DMS79 treated with DMSO at 0.1 percent for 48 hours (cell line): Measurements from ENCODE around the gene TMEM176A.
"Not testable (repeated sequence)": the region's sequence is repeated elsewhere in the genome, so short reads cannot be mapped to it uniquely, and the experiment has no call there.

Experiments used
- DNase-seq: peaks from one replicate; lab custom pipeline; 2025; lab: John Stamatoyannopoulos, UW

TMEM176A gene

DNA sequence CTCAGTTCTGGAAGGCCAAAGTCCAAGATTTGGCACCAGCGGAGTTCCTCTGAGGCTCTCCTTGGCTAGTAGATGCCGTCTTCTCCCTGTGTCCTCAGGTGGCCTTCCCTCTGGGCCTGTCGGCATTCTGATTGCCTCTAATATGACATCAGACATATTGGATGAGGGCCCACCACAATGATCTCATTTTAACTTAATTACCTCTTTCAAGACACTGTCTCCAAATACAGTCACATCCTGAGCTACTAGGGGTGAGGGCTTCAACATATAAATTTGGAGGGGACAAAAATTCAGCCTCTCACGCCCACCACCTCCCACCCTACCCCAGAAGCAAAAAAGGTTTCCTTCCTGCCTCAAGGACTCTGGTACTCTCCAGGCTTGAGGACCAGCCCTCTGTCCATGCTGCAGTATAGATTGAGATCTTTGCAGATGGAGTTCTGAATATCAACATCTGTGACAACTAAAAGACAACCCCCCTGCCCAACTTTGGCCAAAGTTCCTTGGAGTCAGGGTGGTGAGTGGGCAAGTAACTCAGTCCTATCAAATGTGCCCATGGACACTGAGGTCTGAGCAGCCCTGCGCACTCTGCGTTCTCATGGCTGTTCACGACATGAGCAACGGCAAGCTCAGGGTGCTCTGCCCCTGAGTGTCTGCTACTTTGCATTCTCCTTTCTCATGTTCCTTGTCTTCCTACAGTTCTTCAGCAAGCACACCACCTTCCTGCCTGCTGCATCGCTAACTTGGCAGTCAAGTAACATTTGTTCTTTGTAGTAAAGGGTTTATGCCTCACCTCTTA lies 11.9 kb upstream of the TMEM176A start:
- no peak for DNase-seq

DNA sequence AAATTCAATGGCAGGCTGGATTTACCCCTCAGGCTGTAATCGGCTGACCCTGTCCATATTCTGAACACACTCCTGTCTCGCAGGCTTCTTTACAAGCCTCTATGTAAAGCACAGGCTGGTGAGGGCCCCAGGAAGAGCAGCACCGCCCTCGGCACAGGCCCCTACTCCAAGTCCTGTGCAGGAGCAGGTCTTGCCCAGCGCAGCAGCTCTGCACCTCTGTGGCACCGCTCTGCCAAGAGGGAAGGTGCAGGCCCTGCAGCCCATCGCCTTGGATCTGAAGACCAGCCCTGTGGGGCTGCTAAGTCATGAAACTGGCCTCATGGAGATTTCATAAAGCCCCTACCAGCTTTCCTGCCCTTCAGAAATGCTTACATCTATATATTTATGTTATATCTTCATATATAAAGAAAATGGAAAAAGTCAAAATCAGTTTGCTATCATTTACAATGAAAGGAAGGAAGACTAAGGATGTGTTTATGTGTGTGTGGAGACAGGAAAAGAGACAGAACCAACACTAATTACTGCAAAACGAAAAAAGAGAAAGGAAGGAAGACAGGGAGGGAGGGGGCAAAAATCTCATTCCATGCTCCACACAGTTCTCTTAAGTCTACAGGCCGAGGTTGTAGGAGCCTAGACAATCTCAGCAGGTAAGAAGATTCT lies 10.0 kb upstream of the TMEM176A start:
- DNase-seq = no peak

DNA sequence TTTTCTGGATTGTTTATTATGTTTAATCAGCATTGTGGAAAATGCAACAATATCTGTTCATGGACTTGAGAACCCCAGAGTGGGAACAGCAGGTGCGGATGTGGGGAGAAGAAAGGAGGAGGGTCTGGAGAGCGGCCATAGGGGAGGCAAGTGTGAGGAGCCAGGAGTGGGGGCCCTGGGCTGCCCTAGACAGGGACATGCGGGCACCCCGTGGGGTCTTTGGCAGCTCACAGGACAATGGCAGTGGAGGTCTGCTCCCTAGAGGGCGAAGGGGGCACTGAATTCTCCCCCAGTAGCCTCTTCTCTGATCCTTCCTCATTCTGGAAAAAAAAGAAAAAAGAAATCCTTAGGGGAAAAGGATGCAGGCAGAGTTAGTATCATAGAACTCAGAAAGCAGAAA lies 9.3 kb upstream of the TMEM176A start:
- DNase-seq = no peak

DNA sequence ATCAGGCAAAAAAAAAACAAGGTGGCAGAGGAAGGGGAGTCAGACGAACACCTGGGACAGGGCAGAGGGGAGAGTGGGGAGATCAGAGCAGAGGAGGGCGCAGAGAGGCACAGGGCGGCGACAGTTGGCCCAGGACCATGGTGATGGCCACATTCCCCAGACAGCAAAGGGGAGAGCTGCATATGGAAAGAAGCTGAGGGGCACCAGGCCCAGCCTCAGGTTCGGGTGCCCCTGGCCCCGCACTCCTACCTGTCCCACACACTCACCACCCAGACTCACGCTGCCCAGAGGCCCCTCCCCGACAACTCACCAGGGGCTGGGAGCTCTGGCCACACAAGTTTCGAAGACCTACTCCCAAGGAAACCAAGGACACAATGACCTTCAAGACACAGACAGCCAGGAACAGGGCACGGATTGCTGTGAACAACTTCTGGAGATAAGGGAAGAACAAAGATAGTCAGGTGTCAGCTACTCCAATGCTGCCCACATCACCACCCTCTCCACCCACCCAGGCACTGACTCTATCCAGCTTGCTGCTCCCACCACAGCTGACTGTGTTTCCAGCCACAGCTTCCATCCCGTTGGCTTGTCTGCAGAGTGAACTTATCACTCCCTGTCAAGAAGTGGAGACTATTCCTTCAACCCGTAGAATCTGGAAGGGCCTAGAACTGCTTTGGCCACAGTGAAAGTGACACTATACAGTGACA lies 8.7 kb upstream of the TMEM176A start:
- no peak for DNase-seq

DNA sequence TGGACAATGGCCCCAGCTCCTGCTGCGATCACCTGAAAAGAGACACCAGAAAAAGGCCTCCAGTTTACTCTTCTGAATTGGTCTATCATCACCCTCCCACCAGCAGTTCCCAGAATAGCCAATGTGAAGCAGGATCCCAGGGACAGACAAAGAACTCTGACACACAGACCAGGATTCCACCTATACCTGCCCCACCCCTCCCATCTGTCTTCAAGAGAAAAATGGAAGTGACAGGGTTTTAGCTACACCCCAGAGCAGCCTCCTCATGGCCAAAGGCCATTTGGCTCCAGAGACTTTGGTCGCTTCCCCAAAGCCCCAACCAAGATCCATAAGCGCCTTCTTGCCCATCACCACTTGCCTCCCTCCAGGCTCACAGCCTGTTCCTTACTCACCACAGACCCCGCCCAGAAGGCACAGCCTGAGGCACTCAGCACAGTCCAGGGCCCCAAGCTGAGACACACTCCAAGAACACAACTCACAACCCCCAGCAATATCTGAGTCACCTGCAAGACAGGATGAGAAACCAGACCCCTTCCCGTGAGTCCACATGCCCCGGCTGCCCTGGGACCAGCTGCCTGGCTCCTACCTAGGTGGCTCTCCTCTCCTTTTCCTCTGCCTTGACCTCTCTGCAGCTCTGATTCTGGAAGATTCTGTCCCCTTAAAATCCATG lies 6.9 kb upstream of the TMEM176A start:
- DNase-seq = no peak

- DNase-seq = no peak
Observed at GRCh38 chr7:150797661-150798060, 2.9 kb upstream of the TMEM176A start.

- DNase-seq = no peak
Observed at GRCh38 chr7:150799156-150799555, 1.4 kb upstream of the TMEM176A start.

- no peak for DNase-seq
Observed at GRCh38 chr7:150799741-150800580, 608 bp upstream of the TMEM176A start, which contains the start of gene TMEM176B. Gene TMEM176B, minus strand, starts transcription at chr7:150800364. Its CDS starts 3,795 bp downstream, at chr7:150796569.

GRCh38 chr7:150801242-150801945 lies 825 bp downstream of the TMEM176A start:
- DNase-seq = no peak

DNA sequence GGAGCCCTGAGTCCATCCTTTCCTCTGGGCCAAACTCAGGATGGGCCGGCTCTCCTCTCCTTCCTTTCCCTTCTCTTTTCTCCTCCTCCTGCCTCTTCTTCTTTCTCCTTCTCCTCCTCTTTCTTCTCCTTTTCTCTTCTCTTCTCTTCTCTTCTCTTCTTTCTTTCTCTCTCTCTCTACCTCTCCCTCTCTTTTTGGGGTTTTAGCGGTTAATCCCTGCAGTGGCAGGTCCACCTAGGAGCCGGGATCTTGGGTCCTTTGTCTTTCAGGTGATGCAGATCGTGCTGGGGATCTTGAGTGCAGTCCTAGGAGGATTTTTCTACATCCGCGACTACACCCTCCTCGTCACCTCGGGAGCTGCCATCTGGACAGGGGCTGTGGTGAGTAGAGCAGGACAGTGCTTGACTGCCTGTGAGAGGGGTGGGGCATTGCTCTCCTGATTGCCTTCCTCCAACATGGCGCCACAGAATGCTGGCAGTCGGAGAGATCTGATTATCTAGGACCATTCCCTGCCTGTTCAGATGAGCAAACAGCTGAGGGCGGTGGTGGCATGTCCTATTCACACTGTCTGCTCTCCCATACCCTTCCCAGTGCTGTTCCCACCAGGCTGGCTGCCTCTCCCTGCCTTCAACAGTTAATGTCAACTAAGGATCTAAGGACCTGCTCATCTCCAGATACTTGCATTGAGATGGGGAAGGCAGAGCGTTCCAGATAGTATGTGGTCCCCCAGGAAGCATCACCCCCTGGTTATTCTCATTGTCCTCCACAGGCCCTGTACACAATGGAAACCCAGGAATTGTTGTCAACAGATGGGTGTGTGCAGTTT lies 1.6 kb downstream of the TMEM176A start:
- DNase-seq = no peak

DNA sequence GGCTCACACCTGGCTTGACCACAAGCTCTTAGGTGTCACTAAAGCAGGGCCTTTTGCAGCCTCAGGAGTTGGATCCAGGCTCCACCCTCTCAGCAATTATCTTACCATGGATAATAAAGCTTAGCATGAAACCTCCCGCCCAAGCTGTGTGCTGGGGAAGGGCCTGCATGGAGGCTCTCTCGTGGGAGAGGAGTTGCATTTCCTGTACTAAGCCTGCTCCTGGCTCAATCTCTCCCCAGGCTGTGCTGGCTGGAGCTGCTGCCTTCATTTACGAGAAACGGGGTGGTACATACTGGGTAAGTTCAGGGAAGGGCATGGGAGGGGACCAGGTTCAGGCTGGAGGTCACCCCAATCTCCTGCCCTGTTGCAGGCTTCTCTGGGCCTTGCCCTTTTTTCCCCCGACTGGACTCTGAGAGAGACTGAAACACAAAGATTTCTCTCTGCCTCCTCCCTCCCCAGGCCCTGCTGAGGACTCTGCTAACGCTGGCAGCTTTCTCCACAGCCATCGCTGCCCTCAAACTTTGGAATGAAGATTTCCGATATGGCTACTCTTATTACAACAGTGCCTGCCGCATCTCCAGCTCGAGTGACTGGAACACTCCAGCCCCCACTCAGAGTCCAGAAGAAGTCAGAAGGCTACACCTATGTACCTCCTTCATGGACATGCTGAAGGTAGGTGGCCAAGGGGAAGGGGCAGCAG lies 2.7 kb downstream of the TMEM176A start:
- DNase-seq = no peak

DNA sequence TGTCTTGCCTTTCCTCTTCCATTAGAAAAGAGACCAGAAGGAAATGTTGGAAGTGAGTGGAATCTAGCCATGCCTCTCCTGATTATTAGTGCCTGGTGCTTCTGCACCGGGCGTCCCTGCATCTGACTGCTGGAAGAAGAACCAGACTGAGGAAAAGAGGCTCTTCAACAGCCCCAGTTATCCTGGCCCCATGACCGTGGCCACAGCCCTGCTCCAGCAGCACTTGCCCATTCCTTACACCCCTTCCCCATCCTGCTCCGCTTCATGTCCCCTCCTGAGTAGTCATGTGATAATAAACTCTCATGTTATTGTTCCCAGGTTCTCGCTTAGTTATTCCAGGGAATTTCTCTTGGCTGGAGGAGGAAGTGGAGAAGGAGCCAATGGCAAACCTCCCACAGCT lies 4.2 kb downstream of the TMEM176A start:
- DNase-seq = no peak

GRCh38 chr7:150805864-150806263 lies 5.3 kb downstream of the TMEM176A start:
- DNase-seq = no peak

DNA sequence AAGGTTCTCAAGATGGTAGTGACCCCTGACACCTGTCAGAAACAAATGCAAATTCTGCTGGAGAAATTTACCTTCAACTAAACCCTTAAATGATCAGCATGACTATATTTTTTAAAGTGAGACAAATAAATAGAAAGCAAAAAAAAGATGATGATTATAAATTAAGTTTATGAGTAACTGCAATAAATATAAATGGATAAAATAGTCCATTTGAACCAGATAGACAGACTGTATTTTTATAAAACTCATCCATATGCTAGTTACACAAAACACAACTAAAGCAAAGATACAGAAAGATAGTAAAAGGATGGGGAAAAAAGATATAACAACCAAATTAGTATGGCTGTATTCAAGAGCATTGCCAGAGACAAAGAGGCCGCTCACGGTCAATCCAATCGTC lies 5.9 kb downstream of the TMEM176A start:
- DNase-seq = no peak

DNA sequence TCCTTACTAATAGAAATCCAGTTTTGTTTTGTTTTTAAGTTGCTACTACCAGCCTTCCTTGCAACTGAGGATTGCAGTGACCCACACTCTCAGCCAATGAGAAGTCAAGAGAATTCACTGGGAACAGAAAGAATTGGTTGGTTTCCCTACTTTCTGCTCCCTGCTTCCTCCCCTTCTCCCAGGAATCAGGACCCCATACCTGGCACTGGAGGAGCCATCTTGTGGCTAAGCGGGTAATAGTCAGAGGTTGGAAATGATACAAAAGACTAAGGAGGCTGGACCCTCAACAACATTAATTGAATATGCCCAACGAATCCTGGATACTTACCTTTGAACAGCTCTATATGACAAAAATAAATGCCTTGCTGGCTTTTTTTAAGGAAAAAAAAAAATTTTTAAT lies 6.3 kb downstream of the TMEM176A start:
- DNase-seq = no peak

- DNase-seq = not testable (repeated sequence)
Observed at GRCh38 chr7:150807616-150808438, 7.3 kb downstream of the TMEM176A start.

DNA sequence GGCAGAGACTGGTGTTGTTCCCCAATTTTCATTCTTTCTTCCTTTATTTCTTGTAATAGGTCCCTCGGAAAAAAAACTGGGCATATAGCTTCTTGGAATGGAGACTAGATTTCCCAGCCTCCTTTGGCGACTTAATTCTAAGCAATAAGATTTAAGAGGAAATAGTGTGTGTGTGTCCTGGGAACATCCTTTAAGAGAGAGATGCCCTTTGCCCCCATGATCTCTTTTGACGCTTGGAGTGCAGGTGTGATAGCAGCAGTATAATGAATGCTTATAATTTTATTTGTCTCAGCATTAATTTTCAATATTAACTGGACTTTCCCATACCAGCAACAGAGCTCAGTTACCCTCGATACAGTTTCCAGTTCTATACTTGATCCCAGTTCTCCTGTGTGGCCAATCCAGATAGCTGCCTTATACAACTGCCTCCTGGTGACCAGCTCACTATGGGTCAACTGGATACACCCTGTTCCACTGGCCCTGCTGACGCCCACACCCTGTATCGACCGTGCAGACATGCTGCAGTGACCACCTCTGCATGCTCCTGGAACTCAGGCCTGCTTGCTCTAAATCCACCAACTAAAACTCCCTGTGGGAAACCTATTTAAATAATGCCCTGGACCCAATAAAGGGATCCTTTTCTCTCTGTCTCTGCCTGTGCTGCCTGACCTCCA lies 13.9 kb downstream of the TMEM176A start:
- DNase-seq = no peak

DNA sequence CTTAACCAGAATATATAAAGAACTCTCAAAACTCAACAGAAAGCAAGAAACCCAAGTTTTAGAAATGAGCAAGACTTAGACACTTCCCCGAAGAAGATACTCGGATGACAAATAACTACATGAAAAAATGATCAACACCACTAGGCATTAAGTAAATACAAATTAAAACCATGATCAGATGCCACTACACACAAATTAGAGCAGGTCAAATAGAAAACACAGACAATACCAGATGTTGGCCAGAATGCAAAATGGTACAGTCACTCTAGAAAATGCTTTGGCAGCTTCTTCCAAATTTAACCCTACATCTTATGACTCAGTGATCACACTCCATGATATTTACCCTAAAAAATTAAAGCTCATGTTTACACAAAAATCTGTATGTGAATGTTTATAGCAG lies 18.4 kb downstream of the TMEM176A start:
- DNase-seq = no peak
